Gastrocnemius medialis (tissue), 4 donors: ENCODE data around the gene PPEF2. TPM values are rescaled to one million over a fixed set of nuclear protein-coding genes. Genes with fewer than 3 reads are reported as not detected.
A peak's percentile ranks its signal among the peaks of the same experiment; 100 is the strongest.
"Not testable (repeated sequence)": the region's sequence is repeated elsewhere in the genome, so short reads cannot be mapped to it uniquely, and the experiment has no call there.

Experiments
- ATAC-seq, 2 donors: fragments of 150-250 bp; one replicate each; pipeline ENCODE4 v1.9.1; 2016
- DNase-seq, 2 donors: peaks; one replicate each; pipeline ENCODE4 v3.0.0-alpha.2; 2019
- H3K27ac ChIP-seq, 4 donors: fragments of 200-600 bp; sonication (generic); 1 replicate in 1 of 4; 2 replicates in 3 of 4; pipeline ENCODE4 v1.5.1; 2016 to 2018; ENCODE audit warnings: mild to moderate bottlenecking in 2 of 4, moderate library complexity in 1 of 4
- H3K27me3 ChIP-seq, 3 donors: fragments of 200-600 bp; sonication (generic) in 2 of 3; 1 replicate in 1 of 3; 2 replicates in 2 of 3; pipeline versions ENCODE4 v1.5.1 to v1.6.0; 2016 to 2019; ENCODE audit warnings: mild to moderate bottlenecking in 1 of 3, moderate library complexity in 1 of 3
- H3K36me3 ChIP-seq, 2 donors: fragments of 200-600 bp; sonication (generic) in 1 of 2; one replicate each; pipeline ENCODE4 v1.5.1; 2017 to 2018
- H3K4me1 ChIP-seq, 2 donors: fragments of 200-600 bp; sonication (generic) in 1 of 2; one replicate each; pipeline ENCODE4 v1.5.1; 2016 to 2017; ENCODE audit warnings: mild to moderate bottlenecking in 2 of 2
- H3K4me3 ChIP-seq, 4 donors: fragments of 200-600 bp; sonication (generic) in 3 of 4; 1 replicate in 1 of 4; 2 replicates in 3 of 4; pipeline ENCODE4 v1.5.1; 2016 to 2019; ENCODE audit warnings: mild to moderate bottlenecking in 2 of 4
- H3K9me3 ChIP-seq, 3 donors: fragments of 200-600 bp; sonication (generic) in 2 of 3; 1 replicate in 1 of 3; 2 replicates in 2 of 3; pipeline ENCODE4 v1.5.1; 2016 to 2019
- POLR2A ChIP-seq, 2 donors: fragments of 450-650 bp; IDR thresholded peaks; one replicate each; pipeline ENCODE4 v1.6.1; 2017; ENCODE audit warnings: antibody characterized with exemption in 2 of 2, mild to moderate bottlenecking in 2 of 2, moderate library complexity in 2 of 2
- in situ Hi-C, 4 donors: fragments of 200-750 bp; cut with MboI; loops; one replicate each; pipeline versions ENCODE4 v1.15.0 to v1.8.0; 2017; ENCODE audit warnings: low sequenced_read_pairs in 4 of 4
- intact Hi-C: fragments of 100-400 bp; cut with DNase I; formaldehyde crosslinking; loops from one replicate; pipeline ENCODE4 v1.15.1; 2023; ENCODE audit warnings: low total_unique reads
- total RNA-seq, 4 donors: library from RNA; depleted of rRNA; stranded (reverse); fragments of >200 nt; gene quantifications; one replicate each; pipeline versions ENCODE4 v1.1.0 to v1.2.3, GENCODE V29; 2016
- TF ChIP-seq, protein P1 (sequence below), 5 experiments: fragments of 450-650 bp in 3 of 5; fragments of 200-600 bp in 2 of 5; sonication (generic) in 2 of 5; IDR thresholded peaks in 4 of 5; conservative IDR thresholded peaks in 1 of 5; 1 replicate in 4 of 5; 2 replicates in 1 of 5; pipeline ENCODE4 v1.5.1; 2016 to 2019; ENCODE audit warnings: antibody characterized with exemption in 5 of 5, mild to moderate bottlenecking in 3 of 5, moderate library complexity in 3 of 5

PPEF2 gene
- total RNA-seq, 4 donors from 2014 or later, result 0.13 TPM; not detected in 3

- Histone ChIP-seq H3K27me3 (no peaks in the 10 kb centered on the region), H3K27ac (peak overlapping the region; percentile 72 to 88 (median 80)), H3K4me3 (peak overlapping the region; percentile 77 to 92 (median 82)), H3K9me3 (no peaks in the 10 kb centered on the region), H3K4me1 (no peaks in the 10 kb centered on the region), H3K36me3 (peaks cover 0 to 10% of the 10 kb centered on the region in 2 donors)
- in situ Hi-C loops (no loop called here), intact Hi-C loops (loop anchor here (2.0 to 10.0 kb wide), 3 partner anchors 51 to 425 kb away; partner anchors contain the start of genes RCHY1, SDAD1 and THAP6)
- DNase-seq, result peak; percentile 22 to 56
- peak; percentile 66 to 70 for ATAC-seq
- TF ChIP-seq, protein P1, sequence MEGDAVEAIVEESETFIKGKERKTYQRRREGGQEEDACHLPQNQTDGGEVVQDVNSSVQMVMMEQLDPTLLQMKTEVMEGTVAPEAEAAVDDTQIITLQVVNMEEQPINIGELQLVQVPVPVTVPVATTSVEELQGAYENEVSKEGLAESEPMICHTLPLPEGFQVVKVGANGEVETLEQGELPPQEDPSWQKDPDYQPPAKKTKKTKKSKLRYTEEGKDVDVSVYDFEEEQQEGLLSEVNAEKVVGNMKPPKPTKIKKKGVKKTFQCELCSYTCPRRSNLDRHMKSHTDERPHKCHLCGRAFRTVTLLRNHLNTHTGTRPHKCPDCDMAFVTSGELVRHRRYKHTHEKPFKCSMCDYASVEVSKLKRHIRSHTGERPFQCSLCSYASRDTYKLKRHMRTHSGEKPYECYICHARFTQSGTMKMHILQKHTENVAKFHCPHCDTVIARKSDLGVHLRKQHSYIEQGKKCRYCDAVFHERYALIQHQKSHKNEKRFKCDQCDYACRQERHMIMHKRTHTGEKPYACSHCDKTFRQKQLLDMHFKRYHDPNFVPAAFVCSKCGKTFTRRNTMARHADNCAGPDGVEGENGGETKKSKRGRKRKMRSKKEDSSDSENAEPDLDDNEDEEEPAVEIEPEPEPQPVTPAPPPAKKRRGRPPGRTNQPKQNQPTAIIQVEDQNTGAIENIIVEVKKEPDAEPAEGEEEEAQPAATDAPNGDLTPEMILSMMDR (IDR thresholded peaks at IDR 0.05 in 4 of 5, conservative IDR thresholded peaks at IDR 0.05 in 1 of 5), result no peak
- TF ChIP-seq POLR2A (IDR thresholded peaks at IDR 0.05), result no peak
Observed at GRCh38 chr4:75939890-75940691, 37.8 kb upstream of the PPEF2 start.

- no peak overlapping the region for H3K27ac ChIP-seq
- intact Hi-C loops, result no loop called here
- in situ Hi-C loops, result no loop called here
Observed at GRCh38 chr4:75935628-75936027, 33.4 kb upstream of the PPEF2 start.

DNA sequence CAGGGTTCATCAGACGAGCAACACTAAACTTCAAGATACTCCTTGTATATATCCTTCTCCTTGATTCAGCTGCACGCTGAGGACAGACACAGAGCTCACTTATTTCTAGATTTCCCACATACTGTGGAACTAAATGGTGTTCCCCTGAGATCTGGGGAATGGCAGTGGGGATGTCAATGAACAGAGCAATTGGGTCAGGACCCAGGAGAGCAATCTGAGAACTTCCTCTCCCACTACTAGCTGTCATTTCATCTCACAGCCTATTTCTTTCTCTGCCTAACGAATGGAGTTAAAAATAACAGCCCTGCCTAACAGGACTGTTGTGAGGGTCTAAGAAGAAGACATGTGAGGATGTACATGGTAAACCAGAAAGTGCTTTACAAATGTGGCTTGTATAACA lies 27.9 kb upstream of the PPEF2 start:
- ATAC-seq (no peak), DNase-seq (no peak)
- Histone ChIP-seq H3K36me3 (peaks cover 0 to 36% of the 10 kb centered on the region in 2 donors), H3K4me1 (no peaks in the 10 kb centered on the region), H3K27ac (no peak overlapping the region), H3K9me3 (no peaks in the 10 kb centered on the region), H3K4me3 (no peak overlapping the region), H3K27me3 (no peaks in the 10 kb centered on the region)
- in situ Hi-C loops (no loop called here), intact Hi-C loops (no loop called here)
- TF ChIP-seq POLR2A (IDR thresholded peaks at IDR 0.05), result no peak
- TF ChIP-seq, protein P1 (IDR thresholded peaks at IDR 0.05 in 4 of 5, conservative IDR thresholded peaks at IDR 0.05 in 1 of 5), result no peak

More at GRCh38 chr4:75935628-75936027, 33.4 kb upstream of the PPEF2 start:
- Histone ChIP-seq H3K4me3 (no peak overlapping the region), H3K4me1 (no peaks in the 10 kb centered on the region), H3K27me3 (no peaks in the 10 kb centered on the region), H3K9me3 (no peaks in the 10 kb centered on the region), H3K36me3 (peaks cover 0 to 29% of the 10 kb centered on the region in 2 donors)
- TF ChIP-seq POLR2A (IDR thresholded peaks at IDR 0.05), result no peak
- TF ChIP-seq, protein P1 (IDR thresholded peaks at IDR 0.05 in 4 of 5, conservative IDR thresholded peaks at IDR 0.05 in 1 of 5), result no peak
- ATAC-seq (no peak), DNase-seq (no peak)

GRCh38 chr4:75924916-75925315 lies 22.7 kb upstream of the PPEF2 start:
- H3K4me1 ChIP-seq, H3K27me3 ChIP-seq, intact Hi-C loops, H3K4me3 ChIP-seq, H3K27ac ChIP-seq, in situ Hi-C loops, DNase-seq, ATAC-seq, H3K9me3 ChIP-seq: not testable (repeated sequence)
- H3K36me3 ChIP-seq, result peaks cover 0 to 30% of the 10 kb centered on the region in 2 donors

DNA sequence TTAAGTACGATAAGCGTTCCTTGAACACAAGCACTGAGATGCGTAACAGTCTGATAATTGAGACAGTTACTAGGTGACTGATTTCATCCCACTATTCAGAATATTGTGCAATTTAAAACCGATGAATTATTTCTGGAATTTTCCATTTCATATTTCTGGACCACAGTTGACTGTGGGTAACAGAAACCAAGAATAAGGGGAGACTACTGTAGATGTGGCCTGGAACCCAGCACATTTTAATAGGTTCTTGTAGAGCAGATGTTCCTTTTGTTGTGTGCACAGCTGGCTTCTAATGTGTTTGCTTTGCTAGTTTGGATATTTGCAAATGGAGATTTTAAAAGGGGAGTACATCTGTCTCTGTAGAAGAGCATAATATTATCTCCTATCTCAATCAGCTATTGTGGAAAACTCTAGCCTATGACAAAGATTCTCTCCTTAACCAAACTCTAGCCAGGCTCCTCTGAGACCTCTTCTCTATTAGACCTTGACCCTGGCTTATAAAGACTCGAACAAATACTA lies 22.1 kb upstream of the PPEF2 start:
- intact Hi-C loops (no loop called here), in situ Hi-C loops (no loop called here)
- no peaks in the 10 kb centered on the region for H3K9me3 ChIP-seq
- H3K36me3 ChIP-seq, result peaks cover 0 to 34% of the 10 kb centered on the region in 2 donors
- no peaks in the 10 kb centered on the region for H3K4me1 ChIP-seq
- DNase-seq (no peak), ATAC-seq (no peak)
- H3K4me3 ChIP-seq, result no peak overlapping the region
- TF ChIP-seq, protein P1 (IDR thresholded peaks at IDR 0.05 in 4 of 5, conservative IDR thresholded peaks at IDR 0.05 in 1 of 5), result no peak
- TF ChIP-seq POLR2A (IDR thresholded peaks at IDR 0.05), result no peak
- no peak overlapping the region for H3K27ac ChIP-seq
- H3K27me3 ChIP-seq, result no peaks in the 10 kb centered on the region
